HG03571 (cell line): ENCODE data around the gene RPTOR.
"Not testable (repeated sequence)": the region's sequence is repeated elsewhere in the genome, so short reads cannot be mapped to it uniquely, and the experiment has no call there.

Source experiments
- ATAC-seq: cut with Tn5 transposase; IDR thresholded peaks from one replicate; pipeline ENCODE4 v1.9.1; 2021; ENCODE audit not compliant: unreplicated experiment

RPTOR gene

DNA sequence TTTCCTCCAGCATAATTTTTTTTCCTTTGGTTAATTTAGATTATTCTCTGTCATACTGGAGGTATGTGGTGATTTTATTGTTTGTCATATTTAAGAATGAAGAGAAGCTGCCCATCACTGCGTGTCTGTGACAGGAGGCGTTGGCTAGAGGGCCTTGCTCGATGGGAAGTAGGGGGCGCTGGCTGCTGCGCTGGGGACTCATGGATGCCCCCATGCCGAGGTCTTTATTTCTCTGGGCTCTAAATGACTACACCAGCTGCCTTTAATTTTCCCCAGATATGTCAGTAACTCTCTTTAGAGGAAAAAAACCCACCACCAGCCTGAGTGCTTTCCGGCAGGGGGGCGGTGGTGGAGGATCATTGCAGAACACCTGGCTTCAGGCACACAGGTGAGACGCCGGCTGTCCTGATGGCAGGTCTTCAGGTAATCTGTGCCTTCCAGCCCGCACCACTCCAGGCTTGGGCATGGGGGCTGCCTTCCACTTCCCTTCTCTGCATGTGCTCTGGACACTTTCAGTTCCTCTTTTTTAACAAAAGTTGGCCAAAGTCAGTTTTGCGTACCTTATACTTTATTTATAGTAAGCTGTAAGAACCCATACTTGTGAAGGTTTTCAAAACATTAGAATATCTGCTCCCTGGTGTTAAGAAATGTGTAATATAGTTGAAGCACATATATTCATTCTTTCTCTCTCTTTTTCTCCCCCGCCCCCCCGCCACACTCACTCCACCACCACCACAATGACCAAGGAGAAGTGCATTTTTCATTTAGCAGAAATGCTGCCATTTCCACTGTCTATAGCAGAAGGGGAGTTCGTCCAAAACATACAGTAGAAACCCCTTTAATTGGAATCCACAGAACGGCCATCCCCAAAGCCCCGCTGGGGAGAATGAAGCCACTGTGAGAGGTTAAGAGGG is 192.7 kb downstream of the RPTOR start:
- peak; percentile 70 for ATAC-seq

DNA sequence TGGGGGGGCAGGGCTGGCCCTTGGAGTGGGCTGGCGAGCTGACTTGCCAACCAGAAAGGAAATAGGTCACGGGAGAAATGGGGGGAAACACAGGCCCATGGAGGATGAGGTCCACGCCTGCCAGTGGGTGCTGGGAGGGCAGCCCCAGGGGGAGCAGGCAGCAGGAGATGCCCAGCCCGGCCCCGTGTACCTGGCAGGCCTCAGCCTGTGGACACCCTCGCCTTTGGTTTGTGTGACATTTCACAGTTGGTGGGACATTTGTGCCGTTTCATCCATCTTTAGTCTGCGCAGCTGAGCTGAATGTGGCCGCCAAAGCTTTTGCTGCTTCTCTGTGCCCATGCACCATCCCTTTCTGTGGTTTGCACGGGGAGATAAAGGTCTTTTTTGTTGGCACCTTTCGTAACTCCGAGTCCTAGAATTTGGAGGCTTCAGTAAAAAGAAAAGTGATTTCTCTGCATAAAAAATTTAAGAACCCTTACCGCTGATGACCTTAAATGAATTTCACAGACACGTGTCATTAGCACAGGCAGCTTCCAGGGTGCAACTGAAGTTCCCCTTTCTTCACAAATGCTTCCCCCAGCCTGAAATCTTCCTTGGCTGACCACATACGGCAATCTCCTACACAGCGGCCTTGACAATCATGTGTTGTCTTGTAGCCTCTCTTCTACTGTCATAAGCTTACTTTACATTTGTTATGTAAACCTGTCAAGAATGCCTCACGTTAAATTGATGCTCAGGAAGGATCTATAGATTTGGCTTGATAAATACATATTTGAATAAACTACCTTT is 193.6 kb downstream of the RPTOR start:
- no peak for ATAC-seq

DNA sequence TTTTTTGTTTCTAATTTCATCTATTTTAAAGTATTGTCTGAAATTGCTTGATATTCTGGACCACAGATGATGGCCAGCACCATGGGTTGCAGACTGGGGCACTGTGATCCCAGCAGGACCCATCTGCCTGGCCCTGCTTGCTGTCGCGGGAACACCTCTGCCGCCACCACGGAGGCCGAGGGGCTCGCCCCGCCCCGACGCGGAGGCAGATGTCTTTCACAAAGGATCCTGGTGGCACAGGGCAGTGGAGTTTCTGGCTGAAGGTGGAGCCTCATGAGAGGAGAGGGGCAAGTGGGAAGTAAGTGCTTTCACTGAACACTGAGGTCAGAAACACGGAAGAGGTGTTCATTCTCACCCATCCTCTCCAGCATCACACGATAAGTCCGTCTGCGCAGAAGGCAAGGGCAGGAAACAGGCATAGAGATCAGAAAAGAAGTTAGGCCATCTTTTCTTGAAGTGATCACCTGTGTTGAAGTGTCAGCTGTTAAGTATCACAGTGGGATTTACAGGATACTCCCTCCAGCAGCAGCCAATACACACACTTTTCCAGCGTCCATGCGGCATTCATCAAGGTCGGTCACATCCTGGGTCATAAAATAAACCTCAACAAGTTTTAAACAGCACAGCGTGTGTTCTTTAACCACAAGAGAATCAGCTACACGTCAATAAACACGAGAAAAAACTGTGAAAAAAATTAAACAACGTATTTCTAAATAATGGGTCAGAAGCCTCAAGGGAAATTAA is 194.5 kb downstream of the RPTOR start:
- no peak for ATAC-seq

DNA sequence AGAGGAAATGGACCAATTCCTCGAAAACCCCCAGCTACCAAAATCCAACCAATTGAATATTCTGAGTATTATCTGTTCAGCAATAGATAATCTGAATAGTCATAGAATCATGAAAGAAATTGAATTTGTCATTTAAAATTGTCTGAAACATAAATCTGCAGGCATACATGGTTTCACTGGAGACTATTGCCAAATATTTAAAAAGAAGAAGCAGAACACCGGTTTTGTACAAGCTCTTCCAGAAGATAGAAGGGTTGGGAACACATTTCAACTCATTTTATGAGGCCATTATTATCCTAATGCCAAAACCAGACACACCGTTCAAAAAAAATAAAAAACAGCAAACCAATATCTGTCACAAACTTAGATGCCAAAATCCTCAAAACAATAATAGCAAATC is 195.5 kb downstream of the RPTOR start:
- no peak for ATAC-seq

DNA sequence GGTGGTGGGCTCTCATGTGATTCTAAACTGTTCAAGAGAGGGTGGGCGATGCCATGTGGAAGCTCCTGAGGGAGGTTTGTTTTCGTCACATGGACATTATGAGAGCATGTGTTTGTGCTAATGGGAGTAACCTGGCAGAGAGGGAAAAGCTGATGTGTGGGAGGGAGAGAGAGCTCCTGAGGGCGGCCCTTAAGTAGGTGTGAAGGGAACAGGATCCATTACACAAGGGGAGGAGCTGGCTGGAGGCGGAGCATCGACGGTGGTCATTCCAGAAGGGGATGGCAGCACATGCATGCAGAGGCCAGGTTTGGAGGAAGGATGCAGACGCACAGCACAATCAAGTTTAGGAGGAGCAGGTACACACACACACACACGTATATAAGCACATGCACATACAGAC is 197.5 kb downstream of the RPTOR start:
- no peak for ATAC-seq

DNA sequence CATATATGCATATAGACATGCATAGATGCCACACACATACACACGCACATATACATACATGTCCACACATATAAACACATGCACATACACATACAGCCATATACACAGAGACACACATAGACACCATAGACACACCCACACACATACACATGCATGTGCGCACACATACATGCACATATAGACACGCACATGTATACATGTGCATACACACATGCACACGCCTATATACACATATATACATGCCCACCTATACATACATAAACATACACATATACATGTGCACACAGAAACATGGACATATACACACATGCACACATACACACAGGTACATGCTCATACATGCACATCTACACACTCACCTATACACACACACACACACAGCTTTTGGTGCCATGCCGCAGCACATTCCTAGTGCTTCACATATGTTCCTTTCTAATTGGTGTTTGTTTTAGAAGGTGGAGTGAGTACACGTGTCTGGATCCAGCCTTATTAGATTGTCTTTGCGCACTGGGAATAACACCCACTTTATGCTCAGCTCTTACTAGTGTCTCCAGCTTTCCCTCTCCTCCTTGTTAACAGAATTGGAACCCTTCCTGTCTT is 198.0 kb downstream of the RPTOR start:
- ATAC-seq: no peak

DNA sequence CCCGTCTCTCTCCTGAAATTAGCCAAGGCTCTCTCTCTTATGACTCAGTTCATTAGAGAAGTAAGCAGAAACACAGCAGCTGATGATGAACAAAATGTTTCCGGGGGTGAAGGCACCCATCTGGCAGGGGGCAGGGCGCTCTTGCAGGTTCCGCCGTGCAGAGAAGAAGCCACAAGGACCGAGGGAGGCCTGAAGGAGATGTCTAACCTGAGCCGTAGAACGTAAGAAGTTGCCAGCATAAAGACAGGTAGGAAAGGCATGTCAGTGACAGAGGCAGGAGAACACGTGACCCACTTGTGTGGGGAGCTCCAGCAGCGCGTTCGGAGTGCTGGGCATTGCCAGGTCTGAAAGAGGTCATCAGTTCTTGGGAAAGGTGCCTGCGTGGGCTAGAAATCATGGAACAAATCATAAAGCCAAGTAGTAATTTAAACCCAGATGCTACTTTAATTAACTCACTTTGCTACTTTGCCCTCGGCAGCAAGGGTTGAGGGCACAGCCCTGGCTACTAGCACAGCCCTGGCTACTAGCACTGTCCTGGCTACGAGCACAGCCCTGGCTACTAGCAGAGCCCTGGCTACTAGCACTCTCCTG is 198.6 kb downstream of the RPTOR start:
- no peak for ATAC-seq

DNA sequence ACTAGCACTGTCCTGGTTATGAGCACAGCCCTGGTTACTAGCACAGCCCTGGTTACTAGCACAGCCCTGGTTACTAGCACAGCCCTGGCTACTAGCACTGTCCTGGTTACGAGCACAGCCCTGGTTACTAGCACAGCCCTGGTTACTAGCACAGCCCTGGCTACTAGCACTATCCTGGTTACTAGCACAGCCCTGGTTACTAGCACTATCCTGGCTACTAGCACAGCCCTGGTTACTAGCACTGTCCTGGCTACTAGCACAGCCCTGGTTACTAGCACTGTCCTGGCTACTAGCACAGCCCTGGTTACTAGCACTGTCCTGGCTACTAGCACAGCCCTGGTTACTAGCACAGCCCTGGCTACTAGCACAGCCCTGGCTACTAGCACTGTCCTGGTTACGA is 199.3 kb downstream of the RPTOR start:
- not testable (repeated sequence) for ATAC-seq

DNA sequence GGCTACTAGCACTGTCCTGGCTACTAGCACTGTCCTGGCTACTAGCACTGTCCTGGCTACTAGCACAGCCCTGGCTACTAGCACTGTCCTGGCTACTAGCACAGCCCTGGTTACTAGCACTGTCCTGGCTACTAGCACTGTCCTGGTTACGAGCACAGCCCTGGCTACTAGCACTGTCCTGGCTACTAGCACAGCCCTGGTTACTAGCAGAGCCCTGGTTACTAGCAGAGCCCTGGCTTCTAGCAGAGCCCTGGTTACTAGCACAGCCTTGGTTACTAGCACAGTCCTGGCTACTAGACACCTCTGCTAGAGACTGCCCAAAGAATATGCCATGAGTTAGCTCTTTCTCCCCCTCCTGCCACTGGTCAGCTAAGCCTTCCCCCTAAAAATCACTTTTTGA is 200.1 kb downstream of the RPTOR start:
- ATAC-seq: not testable (repeated sequence)

DNA sequence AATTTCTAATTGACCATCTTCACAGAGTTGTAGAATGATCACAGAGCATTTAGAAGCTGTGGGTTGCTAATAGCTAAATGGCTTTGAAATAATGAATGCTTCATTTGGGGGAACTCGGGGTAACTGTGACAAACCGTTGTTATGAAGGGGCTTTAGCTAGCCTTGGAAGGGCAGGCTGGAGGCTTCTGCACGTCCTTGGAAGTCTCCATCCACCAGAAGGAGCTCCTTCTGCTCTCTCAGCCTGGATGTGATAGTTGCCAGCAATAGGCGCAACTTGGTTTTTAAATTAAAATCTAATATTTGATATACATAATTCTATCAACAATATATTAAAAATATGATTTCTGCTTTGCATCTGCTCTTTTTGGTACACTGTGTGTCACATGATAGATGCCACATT is 200.5 kb downstream of the RPTOR start:
- ATAC-seq: no peak

DNA sequence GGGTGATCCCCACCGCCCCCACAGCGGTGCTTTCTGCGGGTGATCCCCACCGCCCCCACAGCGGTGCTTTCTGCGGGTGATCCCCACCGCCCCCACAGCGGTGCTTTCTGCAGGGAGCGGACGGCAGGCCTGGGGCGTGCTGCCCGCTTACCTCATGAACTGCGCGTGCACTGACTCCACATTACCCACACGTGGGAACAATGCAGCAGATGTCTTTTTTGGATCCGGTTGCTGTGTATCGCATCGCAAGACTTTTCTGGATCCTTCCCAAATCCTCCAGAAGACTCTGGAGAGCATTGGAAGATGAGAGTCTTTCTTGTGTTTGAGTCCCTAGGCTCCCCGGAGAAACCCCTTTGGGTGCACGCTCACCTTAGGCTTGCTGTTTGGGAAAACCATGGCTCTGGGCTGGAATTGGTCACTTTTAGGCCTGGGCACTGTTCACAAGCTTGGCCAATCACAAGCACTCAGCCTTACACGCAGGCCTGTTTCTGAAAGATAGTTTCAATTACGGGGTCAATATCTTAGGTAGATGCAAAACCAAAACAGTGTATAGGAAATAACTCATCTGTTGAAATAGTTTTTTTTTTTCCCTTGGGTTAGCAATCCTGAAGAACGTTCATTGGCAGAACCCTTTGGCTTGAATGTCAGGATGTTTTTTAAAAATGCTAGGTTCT is 201.8 kb downstream of the RPTOR start:
- no peak for ATAC-seq

DNA sequence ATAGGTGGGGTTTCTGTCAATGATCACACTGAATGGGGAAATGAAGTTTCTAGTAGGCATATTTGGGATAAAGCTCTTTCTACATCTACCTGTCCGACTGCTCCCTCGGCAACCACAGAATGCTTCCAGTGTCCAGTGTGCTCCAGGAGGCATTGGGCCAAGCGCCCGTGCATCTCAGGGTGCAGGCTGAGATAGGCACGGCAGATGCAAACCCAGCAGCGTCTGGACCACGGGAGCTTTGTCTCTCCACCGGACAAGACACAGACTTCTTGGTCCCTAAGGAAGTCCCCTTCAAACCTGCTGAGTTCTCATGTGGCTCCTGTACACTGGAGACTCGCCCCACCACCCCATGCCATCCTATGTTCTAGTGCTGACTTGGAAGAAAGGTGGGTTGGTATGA is 202.8 kb downstream of the RPTOR start:
- no peak for ATAC-seq

DNA sequence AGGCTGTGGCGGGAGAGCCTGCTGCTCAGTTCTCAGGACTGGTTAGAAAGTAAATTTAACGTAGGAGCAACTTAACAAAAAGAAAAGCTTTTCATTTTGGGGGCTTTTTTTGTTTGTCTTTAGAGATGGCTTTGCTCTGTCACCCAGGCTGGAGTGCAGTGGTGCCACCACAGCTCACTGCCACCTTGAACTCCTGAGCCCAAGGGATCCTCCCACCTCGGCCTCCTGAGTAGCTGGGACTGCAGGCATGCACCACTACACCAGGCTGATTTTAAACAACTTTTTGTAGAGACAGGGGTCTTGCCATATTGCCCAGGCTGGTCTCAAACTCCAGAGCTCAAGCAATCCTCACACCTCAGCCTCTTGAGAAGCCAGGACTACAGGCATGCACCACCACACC is 205.0 kb downstream of the RPTOR start:
- ATAC-seq: no peak

DNA sequence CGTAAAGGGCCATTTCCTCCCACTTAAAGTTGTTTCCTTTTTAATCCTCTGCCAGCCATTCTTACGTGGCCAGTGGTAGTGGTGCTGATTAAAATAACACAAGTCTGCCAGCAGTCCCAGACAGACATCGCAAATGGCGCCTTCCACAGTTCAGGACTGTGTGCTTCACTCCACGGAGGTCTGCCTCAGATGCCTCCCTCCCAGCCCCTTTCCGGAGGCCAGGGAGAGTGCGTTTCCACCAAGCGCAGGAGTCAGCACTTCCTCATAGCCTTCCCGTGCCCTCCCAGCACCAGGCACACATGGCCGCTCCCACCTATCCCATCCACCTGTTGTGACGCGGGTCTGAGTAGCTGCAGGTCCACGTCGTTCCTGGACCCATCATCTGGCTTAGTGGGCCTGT is 205.6 kb downstream of the RPTOR start:
- ATAC-seq: no peak

DNA sequence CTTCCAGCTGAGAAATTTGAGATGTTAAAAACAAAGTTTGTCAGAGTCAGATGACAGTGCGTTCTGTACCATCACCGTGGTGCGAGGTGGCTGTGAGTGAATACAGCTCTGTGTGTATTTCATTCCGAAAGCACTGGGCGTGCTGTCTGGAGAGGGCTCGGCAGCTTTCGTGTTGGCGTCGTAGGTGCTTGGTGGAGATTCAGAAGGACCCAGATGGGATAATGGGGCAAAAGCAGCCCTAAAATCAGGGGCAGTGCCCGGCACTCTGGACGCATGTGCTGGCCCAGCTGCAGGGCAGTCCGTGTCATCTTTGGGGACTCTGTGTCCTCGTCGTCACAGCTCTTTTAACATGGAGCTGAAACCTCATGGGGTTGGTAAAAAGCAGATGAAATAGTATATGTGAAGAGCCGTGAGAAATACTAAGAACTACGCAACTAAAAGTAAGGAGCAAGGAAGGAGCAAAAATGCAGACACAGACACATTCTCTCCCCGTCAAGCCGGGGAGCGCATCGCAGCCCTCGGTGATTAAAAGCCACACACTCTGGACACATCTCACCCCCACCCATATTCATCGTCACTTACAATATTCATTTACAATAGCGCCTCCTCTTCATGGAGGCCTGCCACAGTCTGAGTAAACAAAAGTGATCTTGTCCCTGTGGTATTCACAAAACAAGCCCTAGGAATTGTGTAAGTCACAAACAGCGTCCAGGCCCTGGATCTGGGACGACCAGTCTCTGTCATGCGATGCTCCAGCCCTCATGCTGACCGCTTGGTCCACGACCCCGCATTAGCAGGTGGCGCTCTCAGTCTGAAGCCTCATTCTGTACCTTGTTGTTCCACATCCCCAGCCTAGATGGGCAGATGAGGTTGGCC is 206.7 kb downstream of the RPTOR start:
- no peak for ATAC-seq

DNA sequence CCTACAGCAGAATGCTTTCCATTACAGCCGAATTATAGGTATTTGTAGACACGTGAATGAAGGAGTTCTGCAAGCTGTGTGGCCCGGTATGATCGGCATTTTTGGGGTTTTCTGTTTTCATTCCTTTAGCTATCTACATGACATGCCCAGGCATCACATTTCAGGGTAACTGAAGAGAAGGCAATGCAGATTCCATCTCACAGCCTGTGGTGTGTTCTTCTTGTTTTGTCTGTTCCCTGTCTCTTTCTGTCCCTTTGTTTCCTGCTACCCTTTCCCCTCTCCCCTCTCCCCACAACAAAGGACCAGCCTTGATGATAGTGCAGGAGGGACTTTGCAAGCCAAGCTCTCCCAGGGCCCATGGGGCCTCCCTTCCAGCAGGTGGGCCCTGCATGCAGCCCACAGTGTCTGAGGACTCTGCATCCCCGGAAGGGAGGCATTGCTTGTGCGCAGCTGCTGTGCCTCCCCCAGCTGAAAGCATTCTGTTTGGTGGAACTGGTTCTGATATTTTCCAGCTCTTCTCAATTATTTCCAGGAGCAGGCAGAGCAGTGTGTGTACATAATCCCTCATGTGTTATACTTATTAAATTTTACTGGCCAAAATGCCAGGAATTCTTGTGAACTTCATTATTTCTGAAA is 207.4 kb downstream of the RPTOR start:
- ATAC-seq: no peak

DNA sequence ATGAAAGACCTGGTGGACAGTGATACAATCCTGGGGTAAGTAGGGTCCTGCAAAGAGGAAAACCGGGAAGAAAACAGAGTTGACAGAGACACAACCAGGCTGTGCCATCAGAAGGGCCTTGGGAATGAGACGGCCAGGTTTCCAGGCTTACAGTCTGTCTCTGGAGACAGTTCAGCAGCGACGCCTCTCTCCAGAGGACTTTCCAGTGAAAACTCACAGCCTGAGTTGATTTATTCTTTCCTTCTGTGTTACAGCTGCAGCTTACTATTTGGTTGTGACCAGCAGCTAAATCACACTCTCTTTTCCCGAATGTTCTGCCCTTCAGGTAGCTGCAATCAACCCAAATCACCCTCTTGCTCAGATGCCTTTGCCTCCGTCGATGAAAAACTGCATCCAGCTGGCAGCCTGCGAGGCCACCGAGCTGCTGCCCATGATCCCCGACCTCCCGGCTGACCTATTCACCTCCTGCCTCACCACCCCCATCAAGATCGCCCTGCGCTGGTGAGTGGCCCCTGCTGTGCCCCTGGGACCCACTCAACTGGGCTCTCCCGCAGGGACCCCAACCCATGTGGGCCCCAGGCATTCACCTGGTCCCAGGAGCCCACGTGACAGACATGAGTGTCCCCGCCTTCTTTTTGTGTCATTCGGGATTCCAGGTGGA is 209.2 kb downstream of the RPTOR start:
- no peak for ATAC-seq

DNA sequence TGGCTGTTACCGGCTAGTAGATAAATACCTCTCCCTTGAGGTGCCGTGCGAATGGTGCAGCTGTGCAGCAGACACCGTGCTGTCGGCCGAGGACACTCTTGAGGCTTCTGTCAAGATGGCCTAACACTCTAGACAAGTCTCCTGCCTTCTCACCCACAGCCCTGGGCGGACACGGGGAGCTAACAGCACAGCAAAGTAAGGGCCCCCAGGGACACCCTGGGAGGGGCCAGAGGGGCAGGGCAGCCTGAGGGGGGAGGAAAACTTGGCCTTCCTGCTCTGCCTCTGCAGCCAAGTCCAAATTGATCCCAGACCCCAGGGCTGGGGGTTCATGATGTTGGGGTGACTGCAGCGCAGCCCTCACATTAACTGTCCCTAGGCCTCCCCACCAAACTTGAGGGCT is 210.2 kb downstream of the RPTOR start:
- no peak for ATAC-seq
